K562 (cell line): ENCODE measurements around the gene DUOX2. TPM values are rescaled to one million over a fixed set of nuclear protein-coding genes. Genes with fewer than 3 reads are reported as not detected.

ENCODE experiments used
- ATAC-seq: fragments of 200-7000 bp; cut with Tn5 transposase; 3 replicates; pipeline ENCODE4 v1.9.1; 2020; ENCODE audit warnings: moderate library complexity
- BruUV-seq: library from RNA; stranded (reverse); fragments of 400-500 nt; replicated peaks from 2 replicates; lab custom pipeline; 2021; lab: Mats Ljungman, UMichigan
- CTCF ChIA-PET: fragments of 300-600 bp; formaldehyde crosslinking; extraction: SDS; loops from one replicate; lab custom pipeline; 2021; ENCODE audit warnings: low intra/inter-chr PET ratio; lab: Yijun Ruan, JAX
- POLR2A ChIA-PET: fragments of 300-600, 350-650 bp; sonication (Branson Sonifier 250); formaldehyde crosslinking; extraction: SDS; loops from one replicate; lab custom pipeline; 2021; ENCODE audit warnings: antibody characterized with exemption, inconsistent platforms; lab: Yijun Ruan, JAX
- DNase-seq, 4 experiments: peaks; one replicate each; pipeline versions ENCODE4 v3.0.0 to v3.0.0-alpha.2; 2011 to 2018; ENCODE audit warnings: low spot score in 3 of 4, mixed read lengths in 3 of 4; ENCODE audit errors: extremely low read depth in 1 of 4
- FAIRE-seq: peaks from 2 replicates; lab custom pipeline; 2011; peaks lifted over from hg19 to GRCh38; lab: Jason Lieb, UNC
- H2AFZ ChIP-seq: 2 replicates; pipeline ENCODE4 v1.6.0; 2011; ENCODE audit warnings: low read depth, low read length, control low read depth, inconsistent platforms
- H3K27ac ChIP-seq: fragments of 200-600 bp; 3 replicates; pipeline ENCODE4 v1.8.0; 2011; ENCODE audit warnings: low read depth, mild to moderate bottlenecking, control low read depth, inconsistent platforms, low read length, moderate library complexity, mixed read lengths; ENCODE audit errors: extremely low read depth
- H3K27me3 ChIP-seq, 2 experiments: fragments of 300-600 bp in 1 of 2; 2 replicates in 1 of 2; 3 replicates in 1 of 2; pipeline versions ENCODE4 v1.6.0 to v1.8.0; 2011; ENCODE audit warnings: inconsistent platforms in 2 of 2, low read length in 2 of 2, mild to moderate bottlenecking in 1 of 2, mixed read lengths in 1 of 2, moderate library complexity in 1 of 2; ENCODE audit not compliant: control insufficient read depth in 2 of 2, insufficient read depth in 2 of 2
- H3K36me3 ChIP-seq: fragments of 300-600 bp; 3 replicates; pipeline ENCODE4 v1.8.0; 2011; ENCODE audit warnings: mild to moderate bottlenecking, low read length, inconsistent platforms; ENCODE audit not compliant: control insufficient read depth, insufficient read depth
- H3K4me1 ChIP-seq, 2 experiments: fragments of 200-600 bp in 1 of 2; replicated peaks in 1 of 2; 2 replicates in 1 of 2; 3 replicates in 1 of 2; pipeline versions ENCODE4 v1.5.1 to v1.8.0; 2011; ENCODE audit warnings: inconsistent platforms in 2 of 2, low read length in 2 of 2, mild to moderate bottlenecking in 1 of 2, mixed read lengths in 1 of 2, moderate library complexity in 1 of 2; ENCODE audit not compliant: control insufficient read depth in 2 of 2, insufficient read depth in 2 of 2
- H3K4me2 ChIP-seq: 2 replicates; pipeline ENCODE4 v1.6.1; 2011; ENCODE audit warnings: low read length, control low read depth, inconsistent platforms, mixed read lengths; ENCODE audit not compliant: insufficient read depth
- H3K4me3 ChIP-seq: fragments of 200-600 bp; sonication (generic), shearing (Covaris generic); 2 replicates; pipeline ENCODE4 v1.5.1; 2016; ENCODE audit warnings: control low read depth, inconsistent platforms
- H3K79me2 ChIP-seq: fragments of 200-600 bp; 3 replicates; pipeline ENCODE4 v1.8.0; 2011; ENCODE audit warnings: low read length, inconsistent platforms; ENCODE audit not compliant: control insufficient read depth, insufficient read depth
- H3K9ac ChIP-seq, 2 experiments: 2 replicates each; pipeline versions ENCODE4 v1.6.0 to v1.6.1; 2011; ENCODE audit warnings: low read depth in 2 of 2, low read length in 2 of 2, control low read depth in 1 of 2, inconsistent platforms in 1 of 2, mild to moderate bottlenecking in 1 of 2, mixed read lengths in 1 of 2; ENCODE audit not compliant: insufficient read depth in 1 of 2
- H3K9me1 ChIP-seq: one replicate; pipeline ENCODE4 v1.6.0; 2011; ENCODE audit warnings: inconsistent platforms, mild to moderate bottlenecking, low read length, moderate library complexity; ENCODE audit not compliant: control insufficient read depth, insufficient read depth
- H3K9me3 ChIP-seq: replicated peaks from 2 replicates; pipeline ENCODE4 v1.5.1; 2011; ENCODE audit warnings: low read depth, low read length, inconsistent platforms; ENCODE audit not compliant: control insufficient read depth, insufficient read depth
- H4K20me1 ChIP-seq: replicated peaks from 2 replicates; pipeline ENCODE4 v1.6.1; 2011; ENCODE audit warnings: low read length, inconsistent platforms, mixed read lengths; ENCODE audit not compliant: control insufficient read depth, insufficient read depth
- BCLAF1 ChIP-seq, 2 experiments: fragments of 450-650 bp in 1 of 2; IDR thresholded peaks; 2 replicates each; pipeline ENCODE4 v1.6.1; 2011 to 2017; ENCODE audit warnings: low read depth in 2 of 2, antibody characterized with exemption in 1 of 2, borderline replicate concordance in 1 of 2, low read length in 1 of 2, mild to moderate bottlenecking in 1 of 2, mixed read lengths in 1 of 2; ENCODE audit not compliant: control insufficient read depth in 1 of 2
- CEBPZ ChIP-seq: fragments of 150-350 bp; IDR thresholded peaks from 2 replicates; pipeline ENCODE4 v1.6.1; 2014; ENCODE audit warnings: low read depth, mild to moderate bottlenecking, low read length, borderline replicate concordance
- EWSR1 ChIP-seq: fragments of 450-650 bp; IDR thresholded peaks from 2 replicates; pipeline ENCODE4 v1.6.1; 2018; ENCODE audit warnings: borderline replicate concordance, mild to moderate bottlenecking, low read depth, moderate library complexity; ENCODE audit not compliant: partially characterized antibody
- MTA3 ChIP-seq: fragments of 450-650 bp; formaldehyde crosslinking; IDR thresholded peaks from 2 replicates; pipeline ENCODE4 v1.6.1; 2017; ENCODE audit warnings: mild to moderate bottlenecking, borderline replicate concordance
- RBM14 ChIP-seq: fragments of 200-400 bp; formaldehyde crosslinking; IDR thresholded peaks from 2 replicates; pipeline ENCODE4 v1.6.1; 2018; ENCODE audit warnings: low read depth, mild to moderate bottlenecking, low read length, moderate library complexity, borderline replicate concordance; ENCODE audit not compliant: insufficient read depth
- RBM22 ChIP-seq: fragments of 200-400 bp; formaldehyde crosslinking; IDR thresholded peaks from 2 replicates; pipeline ENCODE4 v1.6.1; 2018; ENCODE audit warnings: low read length, low read depth; ENCODE audit not compliant: poor library complexity, severe bottlenecking
- SNIP1 ChIP-seq: fragments of 450-650 bp; IDR thresholded peaks from 2 replicates; pipeline ENCODE4 v1.7.1; 2017; ENCODE audit warnings: low read depth, mild to moderate bottlenecking
- USF2 ChIP-seq: sonication (generic); formaldehyde crosslinking; IDR thresholded peaks from 2 replicates; pipeline ENCODE4 v1.5.0; 2020; ENCODE audit warnings: missing genetic modification reagents
- ZFX ChIP-seq: sonication (generic); formaldehyde crosslinking; IDR thresholded peaks from 2 replicates; pipeline ENCODE4 v1.8.0; 2022; ENCODE audit warnings: mild to moderate bottlenecking, missing genetic modification reagents, moderate library complexity
- ZNF174 ChIP-seq: fragments of 250-450 bp; sonication (Bioruptor Pico); IDR thresholded peaks from 2 replicates; pipeline ENCODE4 v1.4.0; 2020; ENCODE audit warnings: mild to moderate bottlenecking
- ZNF184 ChIP-seq: sonication (generic); formaldehyde crosslinking; IDR thresholded peaks from 2 replicates; pipeline ENCODE4 v1.5.0; 2020; ENCODE audit warnings: missing genetic modification reagents
- ZNF324 ChIP-seq: fragments of 250-450 bp; sonication (Bioruptor Pico); IDR thresholded peaks from 2 replicates; pipeline ENCODE4 v1.4.0; 2020; ENCODE audit warnings: mild to moderate bottlenecking
- ZNF347 ChIP-seq: fragments of 450-650 bp; formaldehyde crosslinking; IDR thresholded peaks from 2 replicates; pipeline ENCODE4 v1.4.0; 2020; ENCODE audit warnings: low read depth, mild to moderate bottlenecking, moderate library complexity
- WGBS: fragments of 100-300 bp; shearing (Covaris generic); methylation state at CpG from one replicate; pipeline ENCODE4 v1.1.6; 2016; ENCODE audit warnings: low coverage, mixed read lengths; ENCODE audit not compliant: insufficient coverage; ENCODE audit errors: missing lambda C conversion rate; 5-methylcytosine and 5-hydroxymethylcytosine counted together
- in situ Hi-C: fragments of 300-500 bp; cut with MboI; formaldehyde crosslinking; loops from 4 replicates; pipeline ENCODE4 v1.15.0; 2018; ENCODE audit warnings: inconsistent platforms, mixed read lengths
- intact Hi-C: fragments of 100-400 bp; cut with micrococcal nuclease; formaldehyde crosslinking; loops from 2 replicates; pipeline ENCODE4 v1.14.2; 2022
- polyA plus RNA-seq, 8 experiments: library from polyadenylated mRNA; depleted of rRNA in 4 of 8; stranded (reverse) in 5 of 8; unstranded in 3 of 8; fragments of >200 nt; fragmentation: Nextera tagmentation in 2 of 8; fragmentation: Illumina TruSeq in 1 of 8; extraction: Ambion mirVana in 2 of 8; extraction: Trizol in 1 of 8; gene quantifications; 2 replicates each; pipeline versions ENCODE4 v1.2.1 to v1.2.3, GENCODE V29; 2011 to 2014; ENCODE audit warnings: inconsistent platforms in 1 of 8, missing spikeins in 1 of 8
- total RNA-seq, 7 experiments: library from RNA; depleted of rRNA in 6 of 7; stranded (reverse); fragments of >200 nt in 6 of 7; fragmentation: Illumina TruSeq in 2 of 7; extraction: Trizol in 2 of 7; gene quantifications; 2 replicates each; pipeline versions ENCODE4 v1.2.1 to v1.2.3, GENCODE V29; 2011 to 2021; ENCODE audit warnings: low replicate concordance in 1 of 7

Gene DUOX2
- total and polyA plus RNA-seq, 9 of the 15 experiments (the other 6 are each of a cell fraction or from before 2014, with no cell fraction given): 0.01 to 0.03 (median 0.02) TPM; not detected in 6

GRCh38 chr15:45141386-45141785 lies 27.4 kb upstream of the DUOX2 start (continued):
- no peak for TF ChIP-seq RBM22
- TF ChIP-seq RBM14: no peak
- TF ChIP-seq USF2: no peak
- no peak for TF ChIP-seq ZFX (CRISPR knock-in tag)
- TF ChIP-seq ZNF174: no peak
- TF ChIP-seq MTA3: no peak
- TF ChIP-seq ZNF347: no peak
- TF ChIP-seq, all 486 proteins: peak for 0

GRCh38 chr15:45140557-45141250 lies 26.7 kb upstream of the DUOX2 start:
- ATAC-seq: no peak
- Histone ChIP-seq H4K20me1 (0 out of 2 replicates have a peak, but pooled peaks cover 3% of the 10 kb centered on the region), H3K4me1 (peaks cover 0 to 8% of the 10 kb centered on the region in 2 experiments; a peak in 2 of 5 replicates), H3K9ac (no peak overlapping the region), H3K9me3 (no peaks in the 10 kb centered on the region), H3K9me1 (no peaks in the 10 kb centered on the region), H3K27me3 (peaks cover 14 to 31% of the 10 kb centered on the region in 2 experiments; a peak in 4 of 5 replicates), H3K79me2 (no peaks in the 10 kb centered on the region), H2AFZ (no peak overlapping the region), H3K27ac (no peak overlapping the region), H3K36me3 (no peaks in the 10 kb centered on the region), H3K4me3 (no peak overlapping the region), H3K4me2 (no peak overlapping the region)
- CTCF ChIA-PET: no interaction called here
- POLR2A ChIA-PET: interaction anchor here (0.6 kb wide), 1 partner anchor 663 kb away, joined by 3 read pairs; no protein-coding TSS in a partner anchor
- no peak for DNase-seq
- intact Hi-C loops (no loop called here), in situ Hi-C loops (no loop called here)
- FAIRE-seq: no peak
- no TSS peak for BruUV-seq
- whole genome bisulfite sequencing: 51% methylated on average over 10 of the region's 10 CpGs
- TF ChIP-seq EWSR1 (no peak), ZNF324 (no peak), ZNF184 (no peak), BCLAF1 (IDR thresholded peaks at IDR 0.05; ENCODE audit: borderline replicate concordance in 1 of 2, control insufficient read depth in 1 of 2, low read depth in 2 of 2, low read length in 1 of 2) (no peak), SNIP1 (no peak), CEBPZ (no peak)
